HG03108 (cell line): ENCODE data around the gene SVEP1.

Experiments
- ATAC-seq: cut with Tn5 transposase; IDR thresholded peaks from one replicate; pipeline ENCODE4 v1.9.1; 2021; ENCODE audit warnings: moderate library complexity; ENCODE audit not compliant: unreplicated experiment

Gene SVEP1

DNA sequence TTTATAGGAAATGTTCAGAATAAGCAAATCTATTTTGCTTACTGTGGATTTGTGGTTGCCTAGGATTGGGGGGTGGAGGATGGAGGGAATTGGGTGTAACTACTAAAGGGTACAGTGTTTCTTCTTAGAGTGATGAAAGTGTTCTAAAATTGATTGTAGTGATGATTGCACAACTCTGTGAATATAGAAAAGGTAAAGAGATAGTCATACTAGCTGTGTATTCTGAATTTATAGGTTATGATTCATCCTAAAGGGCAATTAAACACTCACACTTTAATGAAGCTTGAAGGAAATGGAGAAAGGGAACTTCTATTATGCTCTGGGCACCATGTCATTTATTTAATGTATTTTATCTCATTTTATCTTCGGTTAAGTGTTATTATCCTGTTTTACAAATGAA is 251.8 kb downstream of the SVEP1 start:
- no peak for ATAC-seq

DNA sequence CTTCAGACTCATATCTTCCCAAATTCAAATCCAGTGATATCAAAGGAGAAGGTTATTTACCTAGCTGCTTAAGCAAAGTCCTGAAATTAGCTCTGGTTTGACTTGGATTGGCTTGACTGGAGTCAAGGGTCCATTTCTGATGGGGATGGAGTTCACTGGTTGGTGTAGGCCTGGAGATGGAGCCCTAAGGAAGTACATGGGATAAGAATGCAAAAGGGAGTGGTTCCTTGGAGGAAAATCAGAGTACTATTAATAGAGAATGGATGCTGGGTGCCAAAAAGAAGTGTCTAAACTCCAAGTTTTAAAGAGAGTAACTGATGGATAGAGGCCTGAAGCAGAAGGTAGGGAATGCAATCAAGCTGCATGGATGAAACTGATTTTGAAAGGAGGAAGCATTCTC is 255.7 kb downstream of the SVEP1 start:
- no peak for ATAC-seq

DNA sequence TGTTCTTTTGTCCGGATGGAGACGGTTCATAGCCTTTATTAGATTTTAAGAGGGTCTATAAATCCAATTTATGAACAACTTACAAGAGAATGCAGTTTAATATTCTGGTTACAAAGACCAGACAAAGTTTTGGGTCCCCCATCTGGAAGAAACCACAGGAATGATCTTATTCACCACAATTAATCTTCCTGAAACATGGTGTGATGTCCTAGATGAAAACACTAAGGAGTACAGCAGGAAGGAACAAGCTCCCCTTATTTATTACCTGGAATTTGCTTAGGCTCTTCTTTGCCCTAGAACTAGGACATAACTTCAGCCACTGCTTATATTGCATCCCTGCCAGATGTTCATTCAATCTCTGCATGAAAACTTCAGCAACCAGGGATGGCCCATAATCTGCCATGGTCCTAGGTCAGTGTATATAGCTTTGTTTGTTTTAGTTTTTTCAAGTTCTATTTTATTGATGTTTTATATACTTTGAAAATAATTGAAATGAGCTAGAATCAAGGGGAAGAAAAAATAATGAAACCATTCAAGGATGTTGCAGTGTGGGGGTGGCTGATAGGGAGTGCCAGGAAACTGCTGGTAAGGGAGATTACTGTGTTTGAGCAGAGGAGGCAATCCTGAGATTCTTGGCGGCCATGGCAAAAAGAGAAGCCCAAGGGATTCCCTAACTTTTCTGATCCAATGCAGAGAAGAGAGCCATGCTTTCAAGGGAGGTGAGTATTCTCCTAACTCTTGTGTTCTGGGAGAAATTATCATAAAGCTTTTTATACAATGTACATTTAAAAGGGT is 258.7 kb downstream of the SVEP1 start:
- no peak for ATAC-seq

DNA sequence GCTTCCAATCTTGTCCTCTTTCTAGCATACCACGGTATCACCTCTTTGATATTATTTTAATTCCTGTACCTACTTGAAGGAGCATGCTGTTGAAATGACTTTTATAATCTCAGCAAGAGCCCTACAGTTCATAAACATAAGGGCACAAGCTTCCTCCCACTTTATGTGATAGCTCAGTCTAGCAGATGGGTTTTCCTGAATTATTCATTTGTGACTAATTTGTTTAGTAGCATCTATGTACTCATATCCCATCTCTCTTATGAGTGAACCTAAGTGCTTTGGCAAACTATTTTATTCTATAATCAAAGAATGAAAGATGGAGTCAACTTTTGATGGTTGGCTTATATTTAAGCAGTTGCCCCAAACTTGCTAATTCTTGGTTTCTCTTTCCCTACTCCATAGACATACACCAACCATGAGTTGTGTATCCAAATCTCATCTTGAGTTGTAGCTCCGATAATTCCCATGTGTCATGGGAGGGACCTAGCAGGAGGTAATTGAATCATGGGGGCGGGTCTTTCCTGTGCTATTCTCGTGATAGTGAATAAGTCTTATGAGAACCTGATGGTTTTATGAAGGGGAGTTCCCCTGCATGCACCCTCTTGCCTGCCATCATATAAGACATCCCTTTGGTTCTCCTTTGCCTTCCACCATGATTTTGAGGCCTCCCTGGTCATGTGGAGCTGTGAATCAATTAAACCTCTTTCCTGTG is 259.6 kb downstream of the SVEP1 start:
- no peak for ATAC-seq

DNA sequence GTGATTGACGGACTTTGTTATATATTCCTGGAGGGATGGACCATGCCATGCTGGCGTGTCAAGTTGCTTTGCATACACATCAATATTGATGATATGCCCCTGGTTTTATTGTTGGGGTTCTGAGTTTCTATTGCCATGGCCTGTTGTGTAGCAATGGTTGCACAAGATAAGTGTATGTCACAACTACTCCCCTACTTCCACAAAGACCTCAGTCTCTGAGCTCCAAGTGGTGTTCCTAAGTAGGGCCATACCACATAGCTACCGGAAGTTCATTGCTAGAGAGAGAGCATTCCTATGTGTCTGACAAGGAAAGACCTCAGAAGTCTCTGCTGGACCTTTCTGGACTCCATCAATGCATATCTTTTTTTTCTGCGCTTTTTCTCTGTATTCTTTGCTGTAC is 261.6 kb downstream of the SVEP1 start:
- ATAC-seq: no peak

DNA sequence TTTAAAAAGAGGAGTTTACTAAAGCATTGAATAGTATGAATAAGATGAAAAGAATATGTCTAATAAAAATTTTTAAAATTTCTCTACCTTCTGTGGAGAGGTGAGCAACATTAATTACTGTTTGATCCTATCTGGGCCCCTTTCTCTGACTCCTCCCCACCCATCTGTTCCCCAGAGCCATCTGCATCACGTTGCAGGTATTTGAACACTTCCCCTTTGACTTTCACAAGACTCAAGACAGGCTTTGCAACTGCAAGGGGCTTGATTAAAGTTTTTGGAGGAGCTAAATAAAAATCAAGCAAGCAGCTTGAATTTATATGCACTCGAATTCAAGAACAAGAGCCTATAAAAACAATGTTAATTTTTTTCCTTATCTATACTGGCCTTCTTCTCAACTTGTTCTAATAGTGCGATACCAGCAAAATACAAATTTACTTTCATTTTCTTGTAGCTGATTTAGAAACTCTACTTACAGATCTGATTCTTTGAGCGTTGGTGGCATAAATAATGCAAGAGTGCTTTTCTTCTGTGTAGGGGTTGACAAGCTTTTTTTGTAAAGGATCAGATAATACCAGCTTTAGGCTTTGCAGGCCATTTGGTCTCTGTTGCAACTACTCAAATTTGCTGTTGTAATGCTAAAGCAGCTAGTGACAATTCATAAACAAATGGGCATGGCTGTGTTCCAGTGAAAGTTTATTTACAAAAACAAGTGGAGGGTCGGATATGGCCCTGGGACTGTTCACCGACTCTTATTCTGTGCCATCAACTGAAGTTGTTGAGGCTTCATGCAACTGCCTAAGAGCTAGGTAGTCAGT is 263.1 kb downstream of the SVEP1 start:
- peak; percentile 95 for ATAC-seq
